ENCODE measurements around the gene TICRR. TPM values are rescaled to one million over a fixed set of nuclear protein-coding genes. Genes with fewer than 3 reads are reported as not detected.

The TICRR gene
- polyA plus RNA-seq, 3 donors = 7.6 to 9.1 (median 8.5) TPM

DNA sequence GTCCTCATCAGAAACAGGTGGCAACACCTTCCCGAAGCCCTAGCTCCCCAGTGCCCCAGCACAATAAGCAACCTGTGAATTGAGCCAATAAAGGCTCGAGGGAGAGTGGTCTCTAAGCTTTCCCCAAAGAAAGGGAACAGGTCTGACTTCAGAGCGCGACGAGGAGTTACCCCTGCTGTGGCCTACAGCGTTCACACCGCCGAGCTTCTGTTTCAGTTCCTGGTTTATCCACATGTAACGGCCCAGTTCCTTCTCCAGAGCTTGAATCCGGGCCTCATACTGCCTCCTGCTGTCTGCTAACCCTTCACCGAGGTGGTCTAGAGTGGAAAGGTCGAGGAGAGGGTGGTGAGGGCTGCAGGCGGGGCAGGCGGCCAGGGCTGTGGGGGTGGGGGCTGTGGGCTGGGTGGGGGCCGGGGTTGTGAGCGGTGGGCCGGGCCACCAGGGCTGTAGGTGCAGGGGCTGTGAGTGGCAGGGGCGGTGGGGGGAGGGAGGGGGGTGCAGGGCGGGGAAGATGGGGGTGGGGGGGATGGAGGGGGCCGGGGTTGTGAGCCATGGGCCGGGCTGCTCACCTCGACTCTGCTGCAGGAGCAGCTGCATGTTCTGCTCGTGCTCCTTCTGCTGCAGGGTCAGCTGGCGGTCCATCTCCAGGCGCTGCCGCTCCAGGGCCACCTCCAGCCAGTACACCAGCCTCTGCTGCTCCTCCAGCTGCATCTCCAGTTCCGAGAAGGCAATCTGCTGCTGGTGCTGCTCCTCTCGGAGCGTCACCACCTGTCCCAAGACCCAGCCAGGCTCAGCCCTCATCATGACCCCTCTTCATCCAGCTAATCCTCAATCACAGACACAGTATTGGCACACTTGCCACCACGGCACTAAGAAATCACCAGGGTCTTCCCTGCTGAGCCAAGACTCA lies 53.8 kb downstream of the TICRR start:
- no peak for DNase-seq (ENCODE audit: low read depth in 3 of 3, low spot score in 2 of 3)

- DNase-seq (ENCODE audit: low read depth in 3 of 3, low spot score in 2 of 3) = no peak
Measured at GRCh38 chr15:89629829-89630228, 54.6 kb downstream of the TICRR start.

DNA sequence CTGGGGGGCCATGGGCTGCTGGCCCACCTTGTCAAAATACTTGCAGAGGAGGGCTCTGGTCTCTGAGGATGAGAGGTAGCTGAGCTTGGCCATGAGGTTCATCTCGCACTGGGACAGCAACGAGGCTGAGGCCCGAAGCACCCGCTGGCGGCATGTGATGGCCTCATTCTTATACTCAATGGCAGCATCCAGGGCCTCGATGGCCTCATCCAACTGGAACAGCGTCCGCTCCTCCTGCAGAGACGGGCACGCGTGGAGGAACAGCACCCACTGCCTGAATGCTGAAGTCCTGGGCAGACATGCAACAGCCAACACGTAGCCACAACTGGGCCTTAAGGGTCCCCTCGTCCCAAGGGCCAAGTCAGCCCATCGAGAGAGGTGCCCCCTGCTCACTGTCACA lies 55.0 kb downstream of the TICRR start:
- DNase-seq (ENCODE audit: low read depth in 3 of 3, low spot score in 2 of 3) = no peak

DNA sequence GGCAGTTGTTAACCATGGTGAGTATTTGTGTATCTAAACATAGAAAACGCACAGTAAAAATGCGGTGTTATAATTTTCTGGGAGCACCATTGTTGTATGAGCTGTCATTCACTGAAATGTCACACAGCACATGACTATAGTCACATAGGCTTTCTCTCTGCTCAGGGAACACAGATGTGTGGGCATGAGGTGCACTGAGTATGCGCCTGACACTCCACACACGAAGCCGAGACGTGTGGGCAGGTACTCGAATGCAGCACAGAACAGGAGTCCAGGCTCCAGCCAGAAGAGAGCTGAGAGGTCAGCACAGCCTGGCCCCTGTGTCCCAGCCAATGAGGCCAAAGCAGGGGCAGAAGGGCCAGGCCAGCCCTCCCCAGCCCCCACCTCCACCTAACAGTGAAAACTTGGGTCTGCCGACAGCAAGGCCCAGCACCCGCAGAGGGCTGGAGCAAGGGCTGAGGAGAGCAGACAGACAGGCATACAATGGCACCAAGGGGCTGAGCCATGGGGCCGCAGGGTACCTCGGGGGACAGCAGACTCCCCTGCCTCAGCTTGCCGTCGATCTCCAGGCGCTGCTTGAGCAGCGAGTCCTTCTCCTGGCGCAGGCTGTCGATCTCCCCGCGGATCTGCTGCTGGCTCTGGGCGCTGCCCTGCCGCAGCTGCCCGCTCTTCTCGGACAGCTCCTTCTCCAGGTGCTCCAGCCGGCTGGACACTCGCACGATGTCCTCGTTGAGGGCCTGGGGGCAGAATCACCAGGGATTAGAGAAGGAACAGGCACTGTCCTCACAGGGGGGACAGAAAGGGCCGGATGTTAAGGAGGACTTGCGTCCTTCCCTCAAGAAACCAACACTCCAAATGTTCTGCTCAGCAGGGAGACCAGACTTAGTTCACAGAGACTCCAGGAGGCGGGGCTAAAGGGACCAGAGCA lies 56.0 kb downstream of the TICRR start:
- DNase-seq (ENCODE audit: low read depth in 3 of 3, low spot score in 2 of 3) = no peak

DNA sequence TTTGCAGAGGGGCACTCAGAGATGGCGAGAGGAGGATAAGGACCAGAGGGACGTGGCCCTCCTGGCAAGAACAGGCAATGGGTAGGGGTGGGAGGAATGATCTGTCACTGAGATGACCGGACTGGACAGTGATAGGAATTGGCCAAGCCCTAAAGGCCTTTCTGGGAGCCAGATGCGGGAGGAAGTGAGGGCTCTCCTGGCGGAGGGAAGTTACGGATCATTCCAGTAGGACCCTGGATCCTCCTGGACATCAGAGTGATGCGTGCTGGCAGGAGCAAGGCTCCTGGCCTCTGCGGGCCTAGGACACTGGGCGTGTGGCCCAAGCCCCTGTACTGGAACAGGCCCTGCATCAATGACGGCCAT lies 56.6 kb downstream of the TICRR start:
- DNase-seq (ENCODE audit: low read depth in 3 of 3, low spot score in 2 of 3) = no peak

GRCh38 chr15:89632563-89633430 lies 57.5 kb downstream of the TICRR start:
- no peak for DNase-seq (ENCODE audit: low read depth in 3 of 3, low spot score in 2 of 3)

DNA sequence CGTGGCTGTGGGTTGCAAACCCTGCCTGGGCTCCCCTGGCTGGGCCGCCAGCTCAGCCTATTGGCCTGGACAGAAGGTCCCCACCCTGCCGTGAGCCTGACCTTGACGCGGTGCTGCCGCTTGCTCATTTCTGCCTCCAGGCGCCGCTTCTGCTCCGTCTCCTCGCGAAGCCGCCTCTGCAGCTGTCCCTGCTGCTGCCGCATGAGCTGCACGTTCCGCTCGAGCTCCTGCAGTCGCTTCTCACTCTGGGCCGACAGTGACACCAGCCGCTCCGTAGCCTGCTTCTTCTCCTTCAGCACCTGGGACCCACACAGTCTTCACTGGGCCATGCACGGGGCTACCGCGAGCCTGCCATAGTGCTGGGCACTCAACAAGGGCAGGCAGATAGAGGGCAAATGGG lies 58.3 kb downstream of the TICRR start:
- no peak for DNase-seq (ENCODE audit: low read depth in 3 of 3, low spot score in 2 of 3)

DNA sequence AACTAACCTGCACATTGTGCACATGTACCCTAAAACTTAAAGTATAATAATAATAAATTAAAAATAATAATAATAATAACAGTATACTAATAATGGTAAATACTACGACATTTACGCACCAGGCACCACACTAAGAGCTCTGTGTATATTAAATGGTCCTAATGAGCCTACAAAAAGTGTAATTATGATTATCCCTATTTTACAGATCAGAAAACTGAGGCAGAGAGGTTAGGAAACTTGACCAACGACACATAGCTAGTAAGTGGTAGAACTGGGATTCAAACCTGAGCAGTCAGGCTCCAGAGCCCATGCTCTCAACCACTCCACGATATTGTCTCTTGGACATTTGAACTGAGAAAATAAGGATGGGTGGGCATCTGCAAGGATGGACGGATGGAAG lies 65.0 kb downstream of the TICRR start:
- no peak for DNase-seq (ENCODE audit: low read depth in 3 of 3, low spot score in 2 of 3)

DNA sequence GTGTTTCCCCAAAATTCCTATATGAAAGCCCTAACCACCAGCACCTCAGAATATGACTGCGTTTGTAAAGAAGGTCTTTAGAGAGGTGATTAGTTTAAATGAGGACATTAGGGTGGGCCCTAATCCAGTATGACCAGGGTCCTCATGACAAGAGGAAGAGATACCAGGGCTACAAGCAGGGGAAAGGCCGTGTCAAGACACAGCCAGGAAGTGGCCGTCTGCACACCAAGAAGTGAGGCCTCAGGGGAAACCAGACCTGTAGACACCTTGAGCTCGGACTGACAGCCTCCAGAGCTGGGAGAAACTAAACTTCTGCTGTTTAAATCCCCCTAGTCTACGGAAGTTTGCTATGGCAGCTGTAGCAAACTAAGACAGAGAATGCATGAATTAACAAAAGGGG lies 65.8 kb downstream of the TICRR start:
- no peak for DNase-seq (ENCODE audit: low read depth in 3 of 3, low spot score in 2 of 3)

DNA sequence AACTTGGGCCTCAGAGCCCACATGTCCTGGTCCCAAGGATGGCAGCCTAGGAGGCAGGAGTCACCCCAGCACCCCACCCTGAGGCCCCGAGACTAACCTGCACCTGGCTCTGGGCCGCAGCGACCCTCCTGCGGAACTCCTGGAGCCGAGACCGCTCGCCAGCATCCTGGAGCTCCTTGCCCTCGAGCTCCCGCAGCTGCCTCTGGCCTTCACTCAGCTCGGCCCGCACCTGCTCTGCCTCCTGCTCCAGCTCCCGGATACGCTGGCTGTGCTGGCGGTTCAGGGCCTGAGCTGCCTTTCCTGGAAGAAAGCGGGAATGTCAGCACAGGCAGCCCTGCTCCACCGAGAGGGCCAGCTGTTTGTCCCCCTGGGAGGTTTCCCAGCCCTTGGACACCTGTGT lies 66.8 kb downstream of the TICRR start:
- DNase-seq (ENCODE audit: low read depth in 3 of 3, low spot score in 2 of 3) = no peak

DNA sequence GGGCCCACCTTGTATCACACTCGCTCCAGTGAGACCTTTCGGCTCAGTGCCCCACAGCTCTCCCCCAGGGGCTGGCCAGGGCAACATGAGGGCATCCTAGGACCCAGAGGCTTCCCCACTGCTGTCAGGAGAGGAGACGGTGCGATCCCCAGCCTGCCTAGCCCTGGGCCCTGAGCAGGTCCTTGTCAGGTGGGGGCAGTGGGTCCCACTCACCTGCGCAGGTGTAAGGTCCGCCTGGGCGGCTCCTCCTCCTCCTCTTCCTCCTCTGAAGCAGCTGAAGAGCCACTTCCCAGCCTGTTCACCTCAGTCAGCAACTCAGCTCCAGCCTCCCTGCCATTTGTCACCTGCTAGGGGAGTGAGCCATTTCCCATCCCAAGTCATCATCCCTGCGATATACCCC lies 70.4 kb downstream of the TICRR start:
- no peak for DNase-seq (ENCODE audit: low read depth in 3 of 3, low spot score in 2 of 3)

- no peak for DNase-seq (ENCODE audit: low read depth in 3 of 3, low spot score in 2 of 3)
Measured at GRCh38 chr15:89646416-89647141, 71.3 kb downstream of the TICRR start.

- DNase-seq (ENCODE audit: low read depth in 3 of 3, low spot score in 2 of 3) = no peak
Measured at GRCh38 chr15:89647191-89647851, 72.1 kb downstream of the TICRR start.

- no peak for DNase-seq (ENCODE audit: low read depth in 3 of 3, low spot score in 2 of 3)
Measured at GRCh38 chr15:89648106-89649012, 73.1 kb downstream of the TICRR start.

GRCh38 chr15:89649013-89649625 lies 73.8 kb downstream of the TICRR start:
- no peak for DNase-seq (ENCODE audit: low read depth in 3 of 3, low spot score in 2 of 3)

DNA sequence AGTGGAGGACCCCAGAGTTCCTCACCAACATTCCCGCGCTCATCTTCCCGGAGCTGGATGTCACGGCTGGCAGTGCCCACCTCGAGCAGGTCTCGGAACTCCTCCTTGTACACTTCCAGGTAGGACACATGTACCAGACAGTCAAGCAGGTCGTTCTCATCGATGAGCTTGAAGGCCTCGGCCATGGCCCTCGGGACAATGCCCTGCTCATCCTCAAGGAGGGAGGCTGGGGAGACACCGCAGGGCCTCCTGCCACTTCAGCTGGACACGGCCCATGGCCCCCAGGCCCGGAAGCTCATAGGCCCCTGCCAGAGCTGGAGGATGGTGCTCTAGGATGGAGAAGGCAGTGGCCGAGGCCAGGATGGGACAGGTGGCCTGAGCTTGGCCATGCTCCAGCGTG lies 74.4 kb downstream of the TICRR start:
- no peak for DNase-seq (ENCODE audit: low read depth in 3 of 3, low spot score in 2 of 3)

- DNase-seq (ENCODE audit: low read depth in 3 of 3, low spot score in 2 of 3) = no peak
Measured at GRCh38 chr15:89652131-89652530, 76.9 kb downstream of the TICRR start.

DNA sequence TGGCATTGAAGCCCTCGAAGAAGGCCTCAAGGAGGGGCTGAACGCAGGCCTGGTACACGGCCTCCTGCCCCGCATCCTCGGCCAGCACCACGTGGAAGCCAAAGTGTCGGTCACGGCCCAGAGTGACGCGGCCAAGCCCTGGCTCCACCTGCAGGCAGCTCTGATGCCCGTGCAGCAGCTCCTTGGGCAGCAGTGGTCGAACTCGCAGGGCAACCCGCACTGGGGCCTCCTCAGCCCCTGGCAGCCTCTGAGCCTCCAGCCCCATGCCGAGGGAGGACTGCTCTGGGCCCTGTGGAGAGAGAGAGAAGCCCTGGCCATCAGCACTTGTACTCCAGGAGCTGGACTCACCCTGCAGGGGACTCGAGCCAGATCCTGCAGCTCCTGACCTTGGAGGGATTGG lies 77.4 kb downstream of the TICRR start:
- no peak for DNase-seq (ENCODE audit: low read depth in 3 of 3, low spot score in 2 of 3)
